HEK293 (cell line): Measurements from ENCODE around the gene PIK3R1.

Source experiments
- AEBP2 ChIP-seq: fragments of 450-650 bp; formaldehyde crosslinking; IDR thresholded peaks from 2 replicates; pipeline ENCODE4 v1.5.1; 2016; ENCODE audit warnings: missing biosample characterization, missing genetic modification characterization, borderline replicate concordance
- KLF8 ChIP-seq: fragments of 450-650 bp; formaldehyde crosslinking; IDR thresholded peaks from 2 replicates; pipeline ENCODE4 v1.5.1; 2016; ENCODE audit warnings: missing biosample characterization, missing genetic modification characterization
- WT1 ChIP-seq: fragments of 450-650 bp; formaldehyde crosslinking; IDR thresholded peaks from 2 replicates; pipeline ENCODE4 v1.5.1; 2016; ENCODE audit warnings: missing biosample characterization, missing genetic modification characterization
- YY1 ChIP-seq: fragments of 450-650 bp; formaldehyde crosslinking; IDR thresholded peaks from 2 replicates; pipeline ENCODE4 v1.5.1; 2018; ENCODE audit warnings: missing biosample characterization, missing genetic modification characterization
- ZBTB20 ChIP-seq: fragments of 450-650 bp; formaldehyde crosslinking; IDR thresholded peaks from 2 replicates; pipeline ENCODE4 v1.5.1; 2016; ENCODE audit warnings: missing biosample characterization, missing genetic modification characterization
- ZNF174 ChIP-seq: fragments of 450-650 bp; formaldehyde crosslinking; IDR thresholded peaks from 2 replicates; pipeline ENCODE4 v1.5.0; 2017; ENCODE audit warnings: missing biosample characterization, mild to moderate bottlenecking, missing genetic modification characterization
- ZNF544 ChIP-seq: fragments of 450-650 bp; formaldehyde crosslinking; IDR thresholded peaks from 2 replicates; pipeline ENCODE4 v1.5.0; 2017; ENCODE audit warnings: missing biosample characterization, missing genetic modification characterization
- ZNF837 ChIP-seq: fragments of 450-650 bp; formaldehyde crosslinking; IDR thresholded peaks from 2 replicates; pipeline ENCODE4 v1.5.1; 2016; ENCODE audit warnings: missing biosample characterization, missing genetic modification characterization
- TF ChIP-seq, protein P1 (sequence below): fragments of 450-650 bp; formaldehyde crosslinking; IDR thresholded peaks from 2 replicates; pipeline ENCODE4 v1.5.1; 2016; ENCODE audit warnings: missing biosample characterization, missing genetic modification characterization
- TF ChIP-seq, protein P2 (sequence below): fragments of 450-650 bp; formaldehyde crosslinking; IDR thresholded peaks from 2 replicates; pipeline ENCODE4 v1.5.1; 2016; ENCODE audit warnings: missing biosample characterization, missing genetic modification characterization, low read depth
- TF ChIP-seq, protein P3 (sequence below): fragments of 450-650 bp; formaldehyde crosslinking; IDR thresholded peaks from 2 replicates; pipeline ENCODE4 v1.5.1; 2016; ENCODE audit warnings: missing biosample characterization, missing genetic modification characterization
- TF ChIP-seq, protein P4 (sequence below): sonication (generic); formaldehyde crosslinking; IDR thresholded peaks from 2 replicates; pipeline ENCODE4 v1.8.1; 2022; ENCODE audit warnings: mild to moderate bottlenecking, moderate library complexity, missing genetic modification reagents
- TF ChIP-seq, protein P5 (sequence below): fragments of 450-650 bp; formaldehyde crosslinking; IDR thresholded peaks from 2 replicates; pipeline ENCODE4 v1.5.1; 2016; ENCODE audit warnings: missing biosample characterization, missing genetic modification characterization
- TF ChIP-seq, protein P6 (sequence below): fragments of 450-650 bp; IDR thresholded peaks from 2 replicates; pipeline ENCODE4 v1.5.1; 2018; ENCODE audit warnings: missing biosample characterization, missing genetic modification characterization

DNA sequence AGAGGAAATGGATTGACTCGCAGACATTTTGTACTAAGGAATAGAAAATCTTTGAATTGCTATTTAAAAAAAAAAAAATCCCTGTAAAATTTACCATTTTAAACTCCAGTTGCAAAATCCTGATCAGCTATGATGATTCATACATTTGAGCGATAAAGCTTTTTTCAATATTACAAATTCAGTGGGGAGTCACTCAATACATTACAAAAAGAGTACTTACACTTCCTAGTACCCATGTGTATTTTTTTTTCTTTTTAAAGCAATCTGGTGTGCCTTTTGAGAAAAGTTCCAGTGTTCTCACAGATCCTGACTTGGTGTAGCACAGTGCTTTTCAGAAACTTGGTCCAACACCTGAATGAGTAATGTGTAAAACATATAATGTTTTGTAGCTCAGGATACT lies 54.3 kb downstream of the PIK3R1 start:
- TF ChIP-seq ZNF544 (tag by site-specific recombination) (no peak), ZNF837 (tag by site-specific recombination) (no peak), YY1 (no peak), KLF8 (no peak), ZNF174 (tag by site-specific recombination) (no peak), ZBTB20 (no peak), WT1 (tag by site-specific recombination) (no peak), AEBP2 (no peak)
- TF ChIP-seq, protein P1, sequence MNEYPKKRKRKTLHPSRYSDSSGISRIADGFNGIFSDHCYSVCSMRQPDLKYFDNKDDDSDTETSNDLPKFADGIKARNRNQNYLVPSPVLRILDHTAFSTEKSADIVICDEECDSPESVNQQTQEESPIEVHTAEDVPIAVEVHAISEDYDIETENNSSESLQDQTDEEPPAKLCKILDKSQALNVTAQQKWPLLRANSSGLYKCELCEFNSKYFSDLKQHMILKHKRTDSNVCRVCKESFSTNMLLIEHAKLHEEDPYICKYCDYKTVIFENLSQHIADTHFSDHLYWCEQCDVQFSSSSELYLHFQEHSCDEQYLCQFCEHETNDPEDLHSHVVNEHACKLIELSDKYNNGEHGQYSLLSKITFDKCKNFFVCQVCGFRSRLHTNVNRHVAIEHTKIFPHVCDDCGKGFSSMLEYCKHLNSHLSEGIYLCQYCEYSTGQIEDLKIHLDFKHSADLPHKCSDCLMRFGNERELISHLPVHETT: no peak
- TF ChIP-seq, protein P2, sequence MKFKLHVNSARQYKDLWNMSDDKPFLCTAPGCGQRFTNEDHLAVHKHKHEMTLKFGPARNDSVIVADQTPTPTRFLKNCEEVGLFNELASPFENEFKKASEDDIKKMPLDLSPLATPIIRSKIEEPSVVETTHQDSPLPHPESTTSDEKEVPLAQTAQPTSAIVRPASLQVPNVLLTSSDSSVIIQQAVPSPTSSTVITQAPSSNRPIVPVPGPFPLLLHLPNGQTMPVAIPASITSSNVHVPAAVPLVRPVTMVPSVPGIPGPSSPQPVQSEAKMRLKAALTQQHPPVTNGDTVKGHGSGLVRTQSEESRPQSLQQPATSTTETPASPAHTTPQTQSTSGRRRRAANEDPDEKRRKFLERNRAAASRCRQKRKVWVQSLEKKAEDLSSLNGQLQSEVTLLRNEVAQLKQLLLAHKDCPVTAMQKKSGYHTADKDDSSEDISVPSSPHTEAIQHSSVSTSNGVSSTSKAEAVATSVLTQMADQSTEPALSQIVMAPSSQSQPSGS (tag by site-specific recombination): no peak
- TF ChIP-seq, protein P3, sequence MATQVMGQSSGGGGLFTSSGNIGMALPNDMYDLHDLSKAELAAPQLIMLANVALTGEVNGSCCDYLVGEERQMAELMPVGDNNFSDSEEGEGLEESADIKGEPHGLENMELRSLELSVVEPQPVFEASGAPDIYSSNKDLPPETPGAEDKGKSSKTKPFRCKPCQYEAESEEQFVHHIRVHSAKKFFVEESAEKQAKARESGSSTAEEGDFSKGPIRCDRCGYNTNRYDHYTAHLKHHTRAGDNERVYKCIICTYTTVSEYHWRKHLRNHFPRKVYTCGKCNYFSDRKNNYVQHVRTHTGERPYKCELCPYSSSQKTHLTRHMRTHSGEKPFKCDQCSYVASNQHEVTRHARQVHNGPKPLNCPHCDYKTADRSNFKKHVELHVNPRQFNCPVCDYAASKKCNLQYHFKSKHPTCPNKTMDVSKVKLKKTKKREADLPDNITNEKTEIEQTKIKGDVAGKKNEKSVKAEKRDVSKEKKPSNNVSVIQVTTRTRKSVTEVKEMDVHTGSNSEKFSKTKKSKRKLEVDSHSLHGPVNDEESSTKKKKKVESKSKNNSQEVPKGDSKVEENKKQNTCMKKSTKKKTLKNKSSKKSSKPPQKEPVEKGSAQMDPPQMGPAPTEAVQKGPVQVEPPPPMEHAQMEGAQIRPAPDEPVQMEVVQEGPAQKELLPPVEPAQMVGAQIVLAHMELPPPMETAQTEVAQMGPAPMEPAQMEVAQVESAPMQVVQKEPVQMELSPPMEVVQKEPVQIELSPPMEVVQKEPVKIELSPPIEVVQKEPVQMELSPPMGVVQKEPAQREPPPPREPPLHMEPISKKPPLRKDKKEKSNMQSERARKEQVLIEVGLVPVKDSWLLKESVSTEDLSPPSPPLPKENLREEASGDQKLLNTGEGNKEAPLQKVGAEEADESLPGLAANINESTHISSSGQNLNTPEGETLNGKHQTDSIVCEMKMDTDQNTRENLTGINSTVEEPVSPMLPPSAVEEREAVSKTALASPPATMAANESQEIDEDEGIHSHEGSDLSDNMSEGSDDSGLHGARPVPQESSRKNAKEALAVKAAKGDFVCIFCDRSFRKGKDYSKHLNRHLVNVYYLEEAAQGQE: no peak
- TF ChIP-seq, protein P4, sequence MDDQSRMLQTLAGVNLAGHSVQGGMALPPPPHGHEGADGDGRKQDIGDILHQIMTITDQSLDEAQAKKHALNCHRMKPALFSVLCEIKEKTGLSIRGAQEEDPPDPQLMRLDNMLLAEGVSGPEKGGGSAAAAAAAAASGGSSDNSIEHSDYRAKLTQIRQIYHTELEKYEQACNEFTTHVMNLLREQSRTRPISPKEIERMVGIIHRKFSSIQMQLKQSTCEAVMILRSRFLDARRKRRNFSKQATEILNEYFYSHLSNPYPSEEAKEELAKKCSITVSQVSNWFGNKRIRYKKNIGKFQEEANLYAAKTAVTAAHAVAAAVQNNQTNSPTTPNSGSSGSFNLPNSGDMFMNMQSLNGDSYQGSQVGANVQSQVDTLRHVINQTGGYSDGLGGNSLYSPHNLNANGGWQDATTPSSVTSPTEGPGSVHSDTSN (CRISPR knock-in tag): no peak
- TF ChIP-seq, protein P5, sequence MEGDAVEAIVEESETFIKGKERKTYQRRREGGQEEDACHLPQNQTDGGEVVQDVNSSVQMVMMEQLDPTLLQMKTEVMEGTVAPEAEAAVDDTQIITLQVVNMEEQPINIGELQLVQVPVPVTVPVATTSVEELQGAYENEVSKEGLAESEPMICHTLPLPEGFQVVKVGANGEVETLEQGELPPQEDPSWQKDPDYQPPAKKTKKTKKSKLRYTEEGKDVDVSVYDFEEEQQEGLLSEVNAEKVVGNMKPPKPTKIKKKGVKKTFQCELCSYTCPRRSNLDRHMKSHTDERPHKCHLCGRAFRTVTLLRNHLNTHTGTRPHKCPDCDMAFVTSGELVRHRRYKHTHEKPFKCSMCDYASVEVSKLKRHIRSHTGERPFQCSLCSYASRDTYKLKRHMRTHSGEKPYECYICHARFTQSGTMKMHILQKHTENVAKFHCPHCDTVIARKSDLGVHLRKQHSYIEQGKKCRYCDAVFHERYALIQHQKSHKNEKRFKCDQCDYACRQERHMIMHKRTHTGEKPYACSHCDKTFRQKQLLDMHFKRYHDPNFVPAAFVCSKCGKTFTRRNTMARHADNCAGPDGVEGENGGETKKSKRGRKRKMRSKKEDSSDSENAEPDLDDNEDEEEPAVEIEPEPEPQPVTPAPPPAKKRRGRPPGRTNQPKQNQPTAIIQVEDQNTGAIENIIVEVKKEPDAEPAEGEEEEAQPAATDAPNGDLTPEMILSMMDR (tag by site-specific recombination): no peak
- TF ChIP-seq, protein P6, sequence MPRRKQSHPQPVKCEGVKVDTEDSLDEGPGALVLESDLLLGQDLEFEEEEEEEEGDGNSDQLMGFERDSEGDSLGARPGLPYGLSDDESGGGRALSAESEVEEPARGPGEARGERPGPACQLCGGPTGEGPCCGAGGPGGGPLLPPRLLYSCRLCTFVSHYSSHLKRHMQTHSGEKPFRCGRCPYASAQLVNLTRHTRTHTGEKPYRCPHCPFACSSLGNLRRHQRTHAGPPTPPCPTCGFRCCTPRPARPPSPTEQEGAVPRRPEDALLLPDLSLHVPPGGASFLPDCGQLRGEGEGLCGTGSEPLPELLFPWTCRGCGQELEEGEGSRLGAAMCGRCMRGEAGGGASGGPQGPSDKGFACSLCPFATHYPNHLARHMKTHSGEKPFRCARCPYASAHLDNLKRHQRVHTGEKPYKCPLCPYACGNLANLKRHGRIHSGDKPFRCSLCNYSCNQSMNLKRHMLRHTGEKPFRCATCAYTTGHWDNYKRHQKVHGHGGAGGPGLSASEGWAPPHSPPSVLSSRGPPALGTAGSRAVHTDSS (tag by site-specific recombination): no peak
